LNCAP (cell line): ENCODE data around the gene CHD2.

ENCODE experiments used
- TF ChIP-seq, protein P1 (sequence below): fragments of 450-650 bp; IDR thresholded peaks from 2 replicates; pipeline ENCODE4 v1.5.1; 2017; ENCODE audit warnings: mild to moderate bottlenecking

The CHD2 gene

DNA sequence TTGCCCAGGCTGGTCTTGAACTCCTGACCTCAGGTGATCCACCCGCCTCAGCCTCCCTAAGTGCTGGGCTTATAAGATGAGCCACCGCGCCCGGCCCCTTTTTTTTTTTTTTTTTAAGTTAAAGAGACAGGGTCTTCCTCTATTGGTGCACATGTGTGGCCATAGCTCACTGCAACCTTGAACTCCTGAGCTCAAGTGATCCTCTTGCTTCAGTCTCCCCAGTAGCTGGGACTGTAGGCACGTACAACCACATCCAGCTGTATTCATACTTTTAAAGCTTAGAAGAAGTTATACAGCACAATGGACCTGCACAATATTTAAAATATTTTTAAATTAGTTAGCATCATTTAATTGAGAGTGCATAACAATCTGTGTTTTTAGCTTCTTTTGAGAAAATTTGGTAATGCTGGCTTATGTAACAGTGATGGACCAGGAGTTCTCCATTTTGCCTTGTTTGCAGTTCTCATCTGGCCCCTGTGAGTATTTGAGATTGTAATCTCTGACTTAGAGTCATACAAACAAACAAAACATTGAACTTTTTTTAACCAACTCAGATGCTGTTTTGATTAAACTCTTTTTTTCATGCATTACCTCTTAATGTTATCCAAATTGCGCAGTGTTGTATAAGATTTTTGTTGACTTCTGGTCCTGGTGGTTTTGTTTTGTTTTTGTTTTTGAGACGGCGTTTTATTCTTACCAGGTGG lies 33.0 kb downstream of the CHD2 start:
- TF ChIP-seq, protein P1, sequence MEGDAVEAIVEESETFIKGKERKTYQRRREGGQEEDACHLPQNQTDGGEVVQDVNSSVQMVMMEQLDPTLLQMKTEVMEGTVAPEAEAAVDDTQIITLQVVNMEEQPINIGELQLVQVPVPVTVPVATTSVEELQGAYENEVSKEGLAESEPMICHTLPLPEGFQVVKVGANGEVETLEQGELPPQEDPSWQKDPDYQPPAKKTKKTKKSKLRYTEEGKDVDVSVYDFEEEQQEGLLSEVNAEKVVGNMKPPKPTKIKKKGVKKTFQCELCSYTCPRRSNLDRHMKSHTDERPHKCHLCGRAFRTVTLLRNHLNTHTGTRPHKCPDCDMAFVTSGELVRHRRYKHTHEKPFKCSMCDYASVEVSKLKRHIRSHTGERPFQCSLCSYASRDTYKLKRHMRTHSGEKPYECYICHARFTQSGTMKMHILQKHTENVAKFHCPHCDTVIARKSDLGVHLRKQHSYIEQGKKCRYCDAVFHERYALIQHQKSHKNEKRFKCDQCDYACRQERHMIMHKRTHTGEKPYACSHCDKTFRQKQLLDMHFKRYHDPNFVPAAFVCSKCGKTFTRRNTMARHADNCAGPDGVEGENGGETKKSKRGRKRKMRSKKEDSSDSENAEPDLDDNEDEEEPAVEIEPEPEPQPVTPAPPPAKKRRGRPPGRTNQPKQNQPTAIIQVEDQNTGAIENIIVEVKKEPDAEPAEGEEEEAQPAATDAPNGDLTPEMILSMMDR: no peak

DNA sequence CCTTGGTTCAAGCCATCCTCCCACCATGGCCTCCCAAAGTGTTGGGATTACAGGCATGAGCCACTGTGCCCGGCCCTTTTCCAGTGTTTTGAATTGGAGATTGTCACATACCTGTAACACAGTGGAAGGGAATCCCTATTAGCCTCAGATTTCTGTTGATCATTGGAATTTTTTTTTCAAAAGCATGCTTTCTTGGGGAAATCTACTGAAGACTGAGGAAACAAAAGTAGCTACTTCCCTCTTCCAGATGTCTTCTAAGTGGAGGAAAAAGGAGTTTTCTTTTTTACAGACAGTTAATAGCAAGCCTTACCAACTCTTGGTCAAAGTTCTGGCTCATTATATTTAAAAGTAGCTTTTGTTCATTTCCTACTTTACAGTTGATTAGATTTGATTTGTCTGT lies 33.7 kb downstream of the CHD2 start:
- TF ChIP-seq, protein P1: no peak

DNA sequence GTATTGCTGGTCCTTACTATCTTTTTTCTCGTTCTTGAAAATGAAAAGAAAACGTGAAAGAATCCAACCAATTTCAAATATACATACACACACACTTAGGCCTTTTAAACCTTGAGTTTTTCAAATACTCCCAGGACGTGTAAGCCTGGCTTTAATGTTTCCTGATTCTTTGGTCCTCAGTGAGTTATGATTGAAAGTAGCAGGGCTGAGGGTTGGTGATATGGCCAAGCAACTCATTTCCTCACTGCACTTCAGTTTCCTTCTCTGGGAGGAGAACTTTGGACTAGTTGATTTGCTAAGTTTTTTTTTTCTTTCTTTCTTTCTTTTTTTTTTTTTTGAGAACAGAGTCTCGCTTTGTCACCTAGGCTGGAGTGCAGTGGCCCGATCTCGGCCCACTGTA lies 34.6 kb downstream of the CHD2 start:
- TF ChIP-seq, protein P1: no peak

DNA sequence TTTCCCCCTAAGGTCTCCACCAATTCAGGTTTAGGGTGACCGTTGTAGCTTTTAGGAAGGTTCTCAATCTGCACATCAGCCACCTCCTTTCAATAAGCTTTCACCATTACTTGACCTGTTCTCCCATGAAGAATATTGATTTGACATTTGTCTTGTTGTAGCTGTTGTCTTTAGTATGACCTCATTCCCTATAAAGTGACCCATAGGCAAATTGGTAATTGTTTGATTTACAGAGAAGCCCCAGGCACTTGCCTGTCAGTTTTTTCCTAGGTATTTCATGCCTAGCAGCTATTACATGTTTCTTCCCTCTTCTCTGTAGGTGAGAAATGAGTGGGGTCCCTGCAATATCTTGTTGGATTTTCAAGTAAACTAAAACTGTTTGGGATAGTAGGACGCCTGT lies 36.0 kb downstream of the CHD2 start:
- TF ChIP-seq, protein P1: no peak

DNA sequence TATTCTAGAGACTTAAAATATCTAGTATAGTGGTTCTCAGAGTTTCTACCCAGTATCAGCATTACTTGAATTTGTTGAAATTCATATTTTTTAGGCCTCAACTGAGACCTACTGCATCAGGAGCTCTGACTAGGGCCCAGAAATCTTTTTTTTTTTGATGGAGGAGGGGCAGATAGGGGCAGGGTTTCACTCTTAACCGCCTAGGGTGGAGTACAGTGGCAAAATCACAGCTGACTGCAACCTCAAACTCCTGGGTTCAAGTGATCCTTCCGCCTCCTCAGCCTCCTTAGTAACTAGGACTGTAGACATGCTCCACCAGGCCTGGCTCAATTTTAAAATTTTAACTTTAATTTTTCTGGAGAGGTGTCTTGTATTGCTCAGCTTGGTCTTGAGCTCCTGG lies 36.6 kb downstream of the CHD2 start:
- TF ChIP-seq, protein P1: no peak

DNA sequence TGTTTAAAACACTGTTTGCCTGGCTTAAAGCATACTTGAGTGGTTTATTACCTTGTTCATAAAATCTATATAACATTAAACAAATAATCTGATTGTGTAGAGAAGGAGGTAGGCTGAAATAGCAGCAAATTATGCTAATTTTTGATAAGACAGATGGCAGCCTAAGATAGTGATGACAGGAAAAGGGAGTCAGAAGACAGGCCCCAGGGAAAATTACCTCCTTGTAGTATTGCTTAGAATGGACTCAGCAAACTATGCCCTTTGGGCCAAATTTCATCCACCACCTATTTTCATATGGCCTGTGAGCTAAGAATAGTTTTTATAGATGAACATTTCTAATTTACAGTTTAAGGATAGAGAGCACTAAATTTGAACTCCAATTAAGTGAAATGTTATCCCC lies 37.8 kb downstream of the CHD2 start:
- TF ChIP-seq, protein P1: no peak

DNA sequence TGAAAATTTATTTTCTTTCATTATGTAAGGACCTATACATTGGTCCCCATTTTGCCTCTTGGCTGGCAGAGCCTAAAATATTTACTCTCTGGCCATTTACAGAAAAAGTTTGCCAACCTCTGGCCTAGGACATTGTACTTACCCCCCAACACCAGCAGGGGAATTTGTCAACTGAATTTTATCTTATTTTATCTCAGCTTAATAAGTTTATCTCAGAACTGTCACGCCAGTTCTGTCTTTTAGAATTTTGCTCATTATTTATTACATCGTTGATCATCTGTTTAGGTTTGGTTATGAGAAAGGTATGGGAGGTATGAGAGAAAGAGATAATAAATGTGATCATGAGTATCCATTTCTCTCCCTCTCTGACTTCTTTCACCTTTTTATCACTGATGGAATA lies 38.3 kb downstream of the CHD2 start:
- TF ChIP-seq, protein P1: peak; percentile 47

DNA sequence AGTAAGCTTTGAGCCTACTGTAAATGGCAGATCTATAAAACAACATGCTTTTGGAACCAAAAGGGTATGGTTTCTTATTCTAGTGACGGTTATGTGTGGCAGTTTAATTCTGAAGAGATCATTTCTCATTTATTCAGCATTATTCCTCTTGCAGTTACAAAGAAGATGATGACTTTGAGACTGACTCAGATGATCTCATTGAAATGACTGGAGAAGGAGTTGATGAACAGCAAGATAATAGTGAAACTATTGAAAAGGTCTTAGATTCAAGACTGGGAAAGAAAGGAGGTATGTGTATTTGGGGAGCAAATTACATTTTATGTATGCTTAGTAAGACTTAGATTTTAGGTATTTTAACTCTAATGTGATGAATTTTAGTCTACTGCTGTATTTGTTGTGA lies 41.5 kb downstream of the CHD2 start:
- TF ChIP-seq, protein P1: no peak
